ENCODE measurements around the gene ZNF319.
"Not testable (repeated sequence)": the region's sequence is repeated elsewhere in the genome, so short reads cannot be mapped to it uniquely, and the experiment has no call there.

Gene ZNF319

DNA sequence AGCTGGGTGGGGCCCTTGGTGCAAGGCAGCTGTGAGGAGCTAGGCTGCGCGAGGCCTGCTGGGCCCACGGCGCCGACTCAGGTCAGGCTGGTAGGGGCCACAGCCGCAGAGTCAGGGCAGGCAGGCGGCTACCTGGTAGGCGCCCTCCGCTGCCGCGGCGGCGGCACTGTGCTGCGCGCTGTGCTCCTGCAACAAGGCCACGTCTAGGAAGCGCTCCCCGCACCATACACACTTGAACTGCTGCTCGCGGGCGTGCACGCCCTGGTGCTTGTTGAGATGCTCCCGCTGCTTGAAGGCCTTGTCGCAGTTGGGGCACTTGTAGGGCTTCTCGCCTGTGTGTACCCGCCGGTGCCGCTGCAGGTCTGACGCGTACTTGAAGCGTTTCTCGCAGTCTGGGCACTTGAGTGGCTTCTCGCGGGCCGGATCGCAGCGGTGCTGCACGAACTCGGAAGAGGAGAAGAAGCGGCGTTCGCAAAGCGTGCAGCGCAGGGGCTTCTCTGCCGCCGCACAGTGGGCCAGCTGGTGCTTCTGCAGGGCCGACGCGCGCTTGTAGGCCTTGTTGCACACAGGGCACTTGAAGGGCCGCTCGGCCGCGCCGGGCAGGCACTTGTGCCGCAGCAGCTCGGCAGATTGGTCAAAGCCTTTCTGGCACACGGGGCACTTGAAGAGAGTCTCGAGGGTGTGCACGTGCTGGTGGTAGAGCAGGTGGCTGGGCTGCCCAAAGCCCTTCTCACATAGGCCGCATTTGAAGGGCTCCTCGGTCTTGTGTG lies 3.9 kb downstream of the ZNF319 start:
- DNase-seq = no peak

DNA sequence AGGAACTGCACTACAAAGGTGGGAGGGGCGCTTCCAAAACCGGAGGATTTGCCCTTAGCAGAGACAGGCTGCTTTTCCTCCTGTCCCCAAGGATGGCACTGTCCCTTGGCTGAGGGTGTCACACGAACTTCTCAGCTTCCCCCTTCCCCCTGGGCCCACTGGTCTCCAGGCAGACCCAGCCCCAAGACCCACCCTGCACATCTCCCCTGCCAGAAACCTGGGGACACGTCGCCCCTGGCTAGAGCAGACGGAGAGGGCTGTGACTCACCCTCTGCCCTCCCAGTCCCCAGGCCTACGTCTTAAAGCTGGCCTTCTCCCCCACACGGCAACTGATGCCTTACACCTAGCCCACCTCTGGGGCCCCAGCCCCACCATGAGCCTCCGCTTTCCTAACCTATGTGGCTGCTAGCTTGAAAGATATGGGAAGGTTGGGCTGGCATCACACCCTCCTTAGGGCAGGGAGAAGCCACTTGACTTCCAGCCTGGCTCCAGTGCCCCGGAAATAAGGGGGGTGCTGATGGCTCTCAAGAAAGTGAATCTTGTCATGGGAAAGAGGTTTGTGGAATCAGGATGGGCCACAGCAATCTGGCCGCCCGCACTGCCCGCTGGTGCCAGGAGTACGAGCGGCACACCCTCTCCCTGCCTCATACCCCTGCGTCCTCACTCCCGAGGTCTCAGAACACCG lies 4.6 kb downstream of the ZNF319 start:
- no peak for DNase-seq

DNA sequence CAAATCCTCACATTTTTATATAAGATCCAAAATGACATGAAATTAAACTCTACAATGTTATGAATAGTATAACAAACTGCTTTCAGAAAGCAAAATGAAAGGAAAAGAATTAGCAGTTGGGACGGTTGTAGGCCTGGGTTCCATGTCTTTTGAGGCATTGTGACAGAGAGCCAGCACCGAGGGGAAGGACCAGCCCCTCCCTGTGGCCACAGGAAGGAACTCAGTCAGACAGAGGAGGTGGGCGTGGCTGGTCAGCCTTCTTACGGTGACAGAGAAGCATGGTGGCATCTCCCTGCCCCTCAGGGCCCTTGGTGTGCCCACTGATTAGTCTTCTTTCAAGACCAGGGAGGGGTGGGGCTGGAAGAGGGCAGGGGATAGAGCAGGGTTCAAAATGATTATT lies 5.7 kb downstream of the ZNF319 start:
- DNase-seq = peak in 1 of 2 donors; percentile 23

DNA sequence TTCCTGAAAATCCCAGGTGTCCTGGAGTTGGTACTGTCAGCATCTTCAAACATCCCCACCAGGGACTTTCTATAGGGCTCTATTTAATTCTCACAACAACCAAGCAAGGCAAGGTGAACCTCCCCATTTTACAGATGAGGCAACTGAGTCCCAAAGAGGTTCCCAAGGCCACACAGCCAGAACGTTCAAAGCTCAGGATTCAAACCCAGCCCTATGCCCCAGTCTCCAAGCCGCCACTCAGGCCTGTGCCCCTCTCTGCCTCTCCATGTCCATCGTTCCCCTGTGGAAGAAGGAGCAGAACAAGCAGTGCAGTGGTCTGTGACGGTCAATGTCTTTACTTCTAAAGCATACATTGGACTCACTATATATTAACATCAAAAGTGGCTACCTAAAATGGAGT lies 6.1 kb downstream of the ZNF319 start:
- no peak for DNase-seq

DNA sequence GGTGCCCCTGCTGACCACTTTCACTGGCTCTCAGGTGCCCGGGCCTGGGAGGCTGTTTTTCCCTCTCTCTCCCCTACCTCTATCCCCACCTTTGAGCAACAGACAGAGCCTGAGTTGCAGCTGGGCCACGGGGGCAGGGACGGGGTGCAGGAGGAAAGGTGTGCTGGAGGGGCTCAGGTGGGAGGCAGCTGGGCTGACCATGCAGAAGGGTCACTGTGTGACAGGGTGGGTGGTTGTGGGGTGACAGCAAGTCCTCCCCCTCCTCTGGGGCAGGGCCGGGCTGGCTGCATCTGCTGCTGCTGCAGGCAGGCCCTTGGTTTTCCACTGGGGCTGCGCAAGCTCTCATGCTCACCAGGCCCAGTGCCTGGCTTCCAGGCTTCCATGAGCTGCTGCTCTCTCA lies 6.6 kb downstream of the ZNF319 start:
- DNase-seq = no peak

DNA sequence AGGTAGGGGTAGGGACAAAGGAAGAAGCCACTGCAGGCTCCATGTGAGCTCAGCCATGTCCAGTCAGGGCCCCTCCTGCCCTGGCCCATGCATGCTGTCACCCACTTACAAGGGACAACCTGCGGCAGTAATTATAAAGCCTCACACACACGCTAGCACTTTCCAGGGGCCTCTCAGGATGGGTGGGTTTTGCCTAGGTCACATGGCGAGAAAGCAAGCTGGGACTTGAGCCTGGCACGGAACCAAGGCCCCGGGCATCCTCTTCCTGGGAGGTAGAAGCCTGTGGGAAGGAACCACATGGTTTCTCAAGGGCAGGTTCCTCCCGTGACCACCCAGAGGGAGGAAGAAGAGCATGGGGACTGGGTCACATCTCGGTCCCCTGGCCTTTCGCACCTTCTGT lies 7.0 kb downstream of the ZNF319 start:
- DNase-seq = no peak

DNA sequence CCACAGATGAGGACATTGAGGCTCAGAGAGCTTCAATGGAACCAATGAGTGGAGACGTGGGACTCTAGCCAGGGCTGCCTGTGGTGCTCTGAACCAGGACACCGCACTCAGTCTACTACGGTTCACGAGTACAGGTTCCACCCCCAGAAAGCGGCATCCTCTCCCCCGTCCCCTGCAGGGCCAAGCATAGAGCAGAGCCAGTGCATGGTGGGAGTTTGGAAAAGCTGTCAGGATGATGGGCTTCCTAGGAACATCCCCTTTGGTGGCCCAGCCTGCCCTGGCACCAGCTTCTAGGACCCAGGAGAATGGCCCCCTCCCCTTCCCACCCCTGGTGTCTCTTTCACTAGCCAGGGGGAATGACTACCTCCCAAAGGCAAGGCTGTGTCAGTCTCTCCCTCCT lies 8.4 kb downstream of the ZNF319 start:
- no peak for DNase-seq

DNA sequence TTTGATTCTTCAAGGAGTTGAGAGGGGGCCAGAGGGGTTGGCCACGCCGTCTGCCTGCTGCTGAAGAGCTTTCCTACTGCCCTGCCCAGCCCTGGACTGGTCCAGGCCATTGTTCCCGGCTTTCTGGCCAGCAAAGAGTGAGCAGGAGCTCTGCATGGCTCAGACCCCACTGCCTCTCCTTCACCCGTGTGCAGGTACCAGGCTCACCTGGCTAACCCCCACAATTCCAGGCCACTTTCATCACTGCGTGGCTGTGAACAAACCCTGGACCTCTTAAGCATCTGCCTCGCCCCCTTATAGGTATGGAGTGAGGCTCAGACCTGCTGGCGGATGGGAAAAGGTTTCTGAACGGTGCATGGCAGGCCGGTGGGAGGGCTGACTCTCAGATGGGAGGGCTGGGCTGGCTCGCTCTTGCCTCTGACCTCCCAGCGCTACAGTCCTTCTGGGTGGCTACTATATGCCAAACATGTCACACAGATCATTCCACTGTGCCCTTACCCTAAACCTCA lies 8.9 kb downstream of the ZNF319 start:
- DNase-seq = no peak

DNA sequence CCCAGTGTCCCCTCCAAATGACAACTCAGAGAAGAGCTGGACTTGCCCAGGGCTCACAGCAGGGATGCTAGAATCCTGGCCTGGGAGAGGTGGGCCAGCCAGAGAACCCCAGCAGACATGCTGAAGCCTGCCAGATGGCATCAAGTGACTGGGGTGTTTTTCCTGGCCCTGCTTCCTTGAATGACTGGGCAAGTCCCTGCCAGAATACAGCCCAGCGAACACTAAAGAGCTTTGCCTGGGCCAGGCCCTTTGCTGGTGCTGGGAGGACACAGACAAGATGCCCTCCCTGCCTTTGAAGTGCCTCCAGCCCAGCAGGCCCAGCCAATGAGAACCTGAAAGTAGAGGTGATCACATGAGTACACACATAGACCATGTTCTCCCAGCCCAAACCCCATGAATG lies 11.5 kb downstream of the ZNF319 start:
- no peak for DNase-seq

DNA sequence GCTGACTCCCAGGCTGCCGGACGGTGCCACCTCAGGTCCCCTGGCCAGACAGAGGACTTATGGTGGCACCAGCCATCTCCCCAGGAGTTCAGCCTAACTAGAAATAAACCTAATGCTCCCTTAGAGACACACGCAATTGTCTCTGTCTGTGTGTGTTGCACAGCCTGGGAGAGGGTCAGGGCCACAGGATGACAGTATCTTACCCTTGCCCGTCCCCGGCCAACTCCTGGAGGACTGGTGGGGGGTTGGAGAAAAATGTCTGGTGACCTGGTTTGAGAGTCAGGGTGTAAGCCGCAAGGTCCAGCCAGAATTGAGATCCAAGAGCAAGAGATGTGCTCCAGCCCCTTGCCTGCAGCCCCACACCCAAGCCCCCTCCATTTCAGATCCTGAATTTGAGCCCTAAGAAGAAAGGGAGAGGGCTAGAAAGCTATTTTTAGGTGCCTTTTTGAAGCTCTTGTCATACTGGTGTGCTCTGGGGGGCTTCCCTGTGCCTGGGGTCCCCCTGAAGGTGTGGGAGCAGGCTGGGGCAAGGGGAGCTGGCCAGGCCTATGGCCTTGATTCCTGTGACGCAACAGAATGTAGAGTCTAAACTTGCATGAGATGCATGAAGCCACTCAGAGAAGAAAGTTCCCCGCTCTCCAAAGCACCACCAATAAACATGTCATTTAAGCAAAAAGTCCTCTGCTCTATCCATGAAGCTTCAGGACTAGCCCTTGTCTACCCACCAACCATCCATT lies 12.9 kb downstream of the ZNF319 start:
- DNase-seq = no peak

DNA sequence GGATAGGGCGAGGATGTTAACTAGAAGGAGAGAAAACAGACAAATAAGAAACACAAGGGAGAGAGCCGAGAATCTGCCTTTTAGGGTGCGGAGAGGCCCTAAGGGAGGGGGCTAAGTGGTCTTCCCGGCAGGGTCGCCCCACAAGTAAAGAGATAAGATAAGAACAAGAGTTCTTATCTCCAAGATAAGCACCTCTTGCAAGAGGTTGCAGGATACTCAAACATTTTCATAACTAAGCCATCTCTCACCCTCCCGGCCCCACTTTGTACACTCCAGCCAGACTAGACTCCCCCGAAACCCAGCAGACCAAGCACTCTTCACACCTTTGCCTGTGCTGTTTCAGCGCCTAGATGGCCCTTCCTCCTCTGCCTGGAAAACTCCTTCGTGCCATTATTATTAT lies 14.3 kb downstream of the ZNF319 start:
- no peak for DNase-seq

DNA sequence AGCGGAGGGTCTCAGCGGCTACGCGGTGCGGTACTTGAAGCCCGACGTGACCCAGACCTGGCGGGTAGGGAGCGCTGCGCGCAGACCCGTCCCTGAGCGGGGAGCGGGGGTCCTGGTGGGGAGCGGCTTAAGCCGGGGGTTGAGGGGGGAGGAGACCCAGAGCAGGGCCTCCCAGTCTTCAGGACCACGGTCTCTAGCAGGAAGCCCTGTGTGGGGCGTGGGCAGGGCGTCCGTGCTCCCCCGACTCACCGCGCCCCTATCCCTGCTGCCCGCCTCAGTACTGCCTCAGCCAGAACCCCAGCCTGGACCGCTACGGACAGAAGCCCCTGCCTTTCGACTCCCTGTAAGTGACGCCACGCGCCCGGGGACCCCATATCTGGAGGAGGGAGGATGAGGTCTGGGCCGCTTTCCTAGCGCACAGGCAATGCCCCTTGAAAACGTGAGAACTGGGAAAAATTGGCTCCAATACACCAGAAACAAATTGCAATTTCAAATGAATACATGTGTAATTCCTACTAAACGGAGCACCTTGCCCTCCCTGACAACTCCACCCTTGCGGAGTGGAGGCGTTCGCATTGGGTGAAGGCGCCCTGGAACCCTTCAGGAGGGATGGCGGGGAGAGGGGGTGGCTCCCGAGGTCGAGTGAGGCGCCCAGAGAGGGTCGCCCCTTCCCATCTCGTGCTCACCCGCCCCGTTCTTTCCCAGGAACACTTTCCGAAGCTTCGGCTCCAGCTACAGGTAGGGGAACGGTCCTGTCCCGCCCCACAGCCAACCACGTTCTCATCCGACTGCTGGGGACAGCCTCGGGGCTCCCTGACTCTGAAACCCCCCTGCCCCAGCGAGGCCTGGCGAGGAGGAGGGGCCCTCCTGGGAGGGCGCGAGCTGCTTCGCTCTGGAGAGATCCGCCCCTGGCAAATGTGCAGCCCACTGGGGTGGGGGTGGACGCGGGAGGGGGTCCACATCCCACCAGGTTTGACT lies 15.0 kb downstream of the ZNF319 start:
- DNase-seq = no peak

DNA sequence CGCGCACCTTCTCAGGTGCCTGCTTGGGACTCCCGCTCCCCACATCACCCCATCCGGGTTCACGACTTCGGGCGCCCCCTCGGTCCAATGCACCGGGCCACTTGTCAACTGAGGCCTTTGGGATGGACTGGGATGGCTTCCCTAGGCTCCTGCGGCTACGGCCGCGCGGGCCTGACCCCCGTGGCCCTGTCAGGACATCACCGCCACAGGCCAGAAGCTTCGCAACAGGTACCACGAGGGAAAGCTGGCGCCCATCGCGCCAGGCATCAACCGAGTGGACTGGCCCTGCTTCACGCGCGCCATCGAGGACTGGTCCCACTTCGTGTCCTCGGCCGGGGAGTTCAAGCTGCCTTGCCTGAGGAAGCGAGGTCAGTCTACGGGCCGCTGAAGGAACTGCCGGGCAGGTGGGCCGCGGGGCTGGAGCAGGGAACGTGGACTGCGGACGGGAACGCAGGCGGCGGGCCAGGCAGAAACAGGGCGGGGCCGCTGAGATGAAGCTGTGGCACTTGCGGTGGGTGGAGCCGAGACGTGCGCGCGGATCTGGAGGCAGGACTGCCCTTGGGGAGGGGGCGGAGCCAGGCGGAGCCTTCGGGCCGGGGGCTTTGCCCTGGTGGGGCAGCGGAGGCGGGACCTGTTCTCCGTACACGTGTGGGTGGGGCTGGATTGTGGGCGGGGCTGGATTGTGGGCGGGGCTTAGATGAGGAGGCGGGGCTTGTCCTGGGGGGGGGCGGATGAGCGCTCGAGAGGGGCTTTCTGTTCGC lies 15.8 kb downstream of the ZNF319 start:
- peak; percentile 18 to 70 for DNase-seq

DNA sequence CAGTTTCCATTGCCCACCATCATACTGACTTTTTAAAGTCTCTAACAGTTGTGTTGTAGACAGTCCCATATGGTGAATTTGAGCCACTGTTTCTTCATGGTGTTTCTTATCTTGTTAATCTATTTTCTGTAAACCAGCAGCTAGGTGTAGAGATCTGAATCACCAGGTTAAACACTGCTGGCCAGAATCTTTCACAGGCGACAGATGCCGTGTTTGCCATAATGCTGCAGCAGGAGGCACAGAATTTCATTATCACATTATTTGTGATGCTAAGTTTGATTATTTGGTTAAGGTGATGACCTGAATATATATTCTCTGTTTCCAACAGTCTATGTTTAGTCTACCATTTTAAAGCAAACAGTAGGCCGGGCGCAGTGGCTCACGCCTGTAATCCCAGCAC lies 18.1 kb downstream of the ZNF319 start:
- no peak for DNase-seq

DNA sequence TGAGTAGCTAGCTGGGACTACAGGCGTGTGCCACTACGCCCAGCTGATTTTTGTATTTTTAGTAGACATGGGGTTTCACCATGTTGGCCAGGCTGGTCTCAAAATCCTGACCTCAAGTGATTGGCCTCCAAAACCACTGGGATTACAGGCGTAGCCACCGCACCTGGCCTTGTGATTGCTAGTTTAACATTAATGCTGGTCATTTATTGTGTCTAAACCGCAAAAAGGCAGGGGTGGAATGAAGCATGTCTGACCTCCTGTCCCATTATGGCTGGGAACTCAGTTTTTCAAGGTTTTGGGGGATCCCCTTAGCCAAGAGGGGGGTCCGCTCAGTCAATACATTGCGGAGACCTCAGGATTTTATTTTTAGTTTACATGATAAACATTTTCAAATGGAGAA lies 18.8 kb downstream of the ZNF319 start:
- no peak for DNase-seq

DNA sequence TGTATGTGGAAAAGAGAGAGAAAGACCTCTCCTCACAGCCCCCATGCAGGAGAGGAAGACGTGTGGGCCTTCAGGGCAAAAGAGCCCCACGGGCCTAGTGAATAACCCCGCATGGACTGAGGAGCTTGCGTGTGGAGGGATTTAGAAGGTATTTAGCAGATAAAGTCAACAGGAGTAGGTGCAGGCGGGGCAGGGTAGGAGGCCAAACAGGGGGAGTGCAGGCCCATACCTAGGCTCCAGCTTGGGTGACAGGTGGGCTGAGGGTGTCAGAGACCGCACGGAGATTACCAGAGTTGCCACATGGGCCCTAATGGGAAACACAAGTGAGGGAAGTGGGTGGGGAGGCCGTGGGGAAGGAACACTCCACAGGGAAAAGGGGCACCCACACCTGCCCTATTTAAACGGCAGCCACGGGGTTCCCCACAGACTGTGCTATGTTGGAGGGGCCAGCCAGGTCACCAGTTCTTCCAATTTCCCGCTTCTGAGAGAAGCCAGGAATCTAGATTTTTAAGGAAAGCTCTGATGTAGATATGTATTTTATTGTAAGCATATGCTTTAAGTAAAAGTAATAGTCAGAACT lies 21.4 kb downstream of the ZNF319 start:
- DNase-seq = no peak

DNA sequence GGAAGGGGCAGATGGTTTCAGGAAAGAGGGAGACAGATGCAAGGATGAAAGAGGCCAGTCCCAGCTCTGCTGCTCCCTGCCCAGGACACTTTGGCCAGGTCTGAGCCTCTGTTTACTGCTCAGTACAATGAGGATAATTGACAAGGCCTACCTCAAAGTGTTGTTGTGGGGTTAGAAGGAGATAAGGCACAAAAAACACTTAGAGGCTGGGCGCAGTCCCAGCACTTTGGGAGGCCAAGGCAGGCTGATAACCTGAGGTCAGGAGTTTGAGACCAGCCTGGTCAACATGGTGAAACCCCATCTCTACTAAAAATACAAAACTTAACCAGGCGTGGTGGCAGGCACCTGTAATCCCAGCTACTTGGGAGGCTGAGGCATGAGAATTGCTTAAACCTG lies 22.4 kb downstream of the ZNF319 start:
- not testable (repeated sequence) for DNase-seq

DNA sequence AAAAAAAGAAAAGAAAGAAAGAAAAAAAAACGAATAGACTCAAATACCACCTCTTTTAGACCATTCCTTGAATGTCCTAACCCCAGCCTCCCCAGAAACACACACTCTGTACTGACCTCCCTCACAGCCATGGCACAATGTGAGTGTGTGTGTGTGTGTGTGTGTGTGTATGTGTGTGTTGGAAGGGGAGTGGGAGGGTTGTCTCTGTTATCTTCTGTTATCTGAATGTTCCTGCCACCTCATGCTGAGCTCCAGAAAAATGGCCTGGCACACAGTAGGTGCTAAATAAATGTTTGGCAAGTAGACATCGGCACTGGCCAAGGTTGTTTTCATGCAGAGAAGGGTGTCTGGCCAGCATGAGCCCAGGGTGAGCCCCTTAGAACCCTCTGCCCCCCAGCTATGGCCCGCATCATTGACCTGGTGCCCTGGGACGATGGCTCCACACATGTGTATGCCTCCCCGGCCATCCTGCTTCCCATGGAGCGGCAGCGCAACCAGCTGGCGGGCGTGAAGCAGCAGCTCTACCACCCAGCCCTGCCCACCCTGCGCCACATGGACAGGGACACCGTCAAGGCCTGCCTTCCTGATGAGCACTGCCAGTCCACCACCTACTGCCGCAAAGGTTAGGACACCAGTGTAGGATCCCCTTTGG lies 22.9 kb downstream of the ZNF319 start:
- DNase-seq = no peak

DNA sequence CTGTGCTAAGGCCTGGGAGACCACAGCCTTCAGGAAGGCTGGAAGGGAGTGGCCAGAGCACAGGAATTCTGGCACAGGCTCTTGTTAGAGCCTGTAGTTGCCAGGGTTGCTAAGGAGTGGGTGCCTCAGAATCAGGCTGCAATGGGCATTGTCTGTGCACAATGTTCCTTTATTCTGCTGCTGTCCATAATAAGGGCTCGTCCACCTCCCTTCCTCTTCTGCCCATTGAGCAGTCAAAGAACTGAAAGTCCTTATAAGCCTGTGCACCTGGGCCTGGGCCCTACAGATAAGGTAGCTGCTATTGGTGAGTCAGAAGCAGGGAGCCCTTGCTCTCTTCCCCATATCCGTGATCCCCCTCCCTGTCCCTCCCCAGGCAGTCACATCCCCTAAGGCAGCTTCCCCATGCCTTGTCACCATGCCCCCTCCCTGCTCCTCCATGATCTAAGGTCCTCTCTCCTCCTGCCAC lies 24.1 kb downstream of the ZNF319 start:
- DNase-seq = no peak

DNA sequence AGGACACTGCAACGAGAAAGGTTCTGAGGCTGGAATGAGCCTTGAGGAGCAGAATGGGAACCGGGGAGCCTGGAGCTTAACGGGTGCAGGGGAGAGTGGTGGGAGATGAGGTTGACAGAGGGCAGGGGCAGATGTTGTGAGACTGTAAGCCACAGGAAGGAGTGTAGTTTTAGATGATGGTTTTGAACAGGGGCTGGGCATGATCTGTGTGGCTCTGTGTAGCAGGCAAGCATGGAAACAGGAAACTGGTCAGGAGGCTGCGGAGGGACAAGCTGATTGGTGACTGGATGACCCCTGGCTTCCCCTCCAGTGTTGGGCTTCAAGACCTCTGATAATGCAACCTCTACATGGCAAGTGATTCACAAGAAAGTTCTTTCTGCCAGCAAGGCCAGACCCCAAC lies 28.2 kb downstream of the ZNF319 start:
- DNase-seq = no peak

DNA sequence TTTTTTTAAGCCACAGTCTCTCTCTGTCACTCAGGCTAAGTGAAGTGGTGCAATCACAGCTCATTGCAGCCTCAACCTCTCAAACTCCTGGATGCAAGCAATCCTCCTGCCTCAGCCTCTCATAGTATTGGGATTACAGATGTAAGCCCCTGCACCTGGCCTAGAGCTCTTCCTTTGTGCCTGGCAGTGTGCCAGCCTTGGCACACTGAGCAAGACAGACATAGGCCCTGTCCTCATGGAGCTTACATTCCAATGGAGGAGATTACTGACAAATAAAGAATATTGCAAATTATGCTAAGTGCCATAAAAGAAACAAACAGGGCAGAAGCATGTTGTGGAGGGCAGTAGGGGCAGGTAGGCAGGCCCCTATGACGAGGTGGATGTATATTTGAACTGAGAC lies 28.6 kb downstream of the ZNF319 start:
- DNase-seq = no peak

Data from bone marrow (tissue), 2 donors.